ENCODE results near the gene CDK2AP2. TPM values are rescaled to one million over a fixed set of nuclear protein-coding genes. Genes with fewer than 3 reads are reported as not detected.
A peak's percentile ranks its signal among the peaks of the same experiment; 100 is the strongest.

CDK2AP2 gene
- total and polyA plus RNA-seq, 7 donors: 13.3 to 126 (median 32.9) TPM

DNA sequence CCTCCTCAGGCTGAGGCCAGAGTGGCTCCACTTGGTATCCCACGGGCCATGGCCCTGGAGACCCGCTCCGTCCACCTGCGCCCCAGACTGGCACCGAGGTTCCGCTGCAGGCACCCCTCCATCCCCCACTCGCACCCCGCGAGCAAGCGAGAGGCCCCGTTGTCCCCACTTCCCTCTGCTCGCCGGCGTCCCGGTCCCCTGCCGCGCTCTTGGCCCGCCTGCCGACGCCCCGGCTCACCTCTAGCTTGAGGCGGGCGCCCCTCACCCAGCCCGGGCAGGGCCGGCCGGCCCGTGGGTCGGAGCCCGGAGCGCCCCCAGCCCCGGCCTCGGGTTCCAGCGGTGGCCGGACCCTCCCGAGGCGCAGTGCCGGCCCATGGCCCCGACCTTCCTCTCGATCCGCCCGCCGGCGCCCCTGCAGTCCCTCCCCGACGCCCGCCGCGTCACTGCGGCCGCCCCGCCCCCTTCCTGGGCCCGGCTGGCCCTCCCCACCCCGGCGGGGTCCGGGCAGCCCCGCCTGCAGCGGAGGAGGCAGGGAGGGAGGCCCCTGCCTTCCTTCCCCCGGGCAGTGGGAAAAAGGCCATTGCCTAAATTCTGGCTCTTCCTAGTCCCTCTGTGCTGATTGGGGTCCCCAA lies 2.9 kb downstream of the CDK2AP2 start, which contains the start of gene PITPNM1:
Gene PITPNM1, minus strand, starts transcription at position 414 of the 632 bp plus-strand sequence. CDS start 1,183 bp downstream, outside the sequence.
- Histone ChIP-seq H3K4me3 (peak within 1 kb of the TSS; percentile 27 to 61 (median 52)), H3K27me3 (peaks cover 9 to 43% (median 30%) of the 10 kb centered on the region in 3 donors), H3K27ac (peak within 1 kb of the TSS; percentile 96 to 99 (median 97)), H3K4me1 (peaks cover 0 to 57% (median 48%) of the 10 kb centered on the region in 4 donors), H3K9me3 (no peaks in the 10 kb centered on the region), H3K36me3 (peaks cover 0 to 7% (median 0%) of the 10 kb centered on the region in 4 donors)
- intact Hi-C loops (cut with DNase I): loop anchor here (1.0 to 5.0 kb wide), 4 partner anchors 77 to 238 kb away; partner anchors contain the start of genes GRK2, GSTP1 and RPS6KB2
- 1% methylated on average over 58 of the region's 58 CpGs for WGBS, 2 donors
- TF ChIP-seq, protein P1, sequence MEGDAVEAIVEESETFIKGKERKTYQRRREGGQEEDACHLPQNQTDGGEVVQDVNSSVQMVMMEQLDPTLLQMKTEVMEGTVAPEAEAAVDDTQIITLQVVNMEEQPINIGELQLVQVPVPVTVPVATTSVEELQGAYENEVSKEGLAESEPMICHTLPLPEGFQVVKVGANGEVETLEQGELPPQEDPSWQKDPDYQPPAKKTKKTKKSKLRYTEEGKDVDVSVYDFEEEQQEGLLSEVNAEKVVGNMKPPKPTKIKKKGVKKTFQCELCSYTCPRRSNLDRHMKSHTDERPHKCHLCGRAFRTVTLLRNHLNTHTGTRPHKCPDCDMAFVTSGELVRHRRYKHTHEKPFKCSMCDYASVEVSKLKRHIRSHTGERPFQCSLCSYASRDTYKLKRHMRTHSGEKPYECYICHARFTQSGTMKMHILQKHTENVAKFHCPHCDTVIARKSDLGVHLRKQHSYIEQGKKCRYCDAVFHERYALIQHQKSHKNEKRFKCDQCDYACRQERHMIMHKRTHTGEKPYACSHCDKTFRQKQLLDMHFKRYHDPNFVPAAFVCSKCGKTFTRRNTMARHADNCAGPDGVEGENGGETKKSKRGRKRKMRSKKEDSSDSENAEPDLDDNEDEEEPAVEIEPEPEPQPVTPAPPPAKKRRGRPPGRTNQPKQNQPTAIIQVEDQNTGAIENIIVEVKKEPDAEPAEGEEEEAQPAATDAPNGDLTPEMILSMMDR (IDR thresholded peaks at IDR 0.05): no peak
- TF ChIP-seq POLR2AphosphoS5 (IDR thresholded peaks at IDR 0.05): peak in 3 of 4 donors; percentile 21 to 41 (median 33)
- DNase-seq: peak; percentile 80

DNA sequence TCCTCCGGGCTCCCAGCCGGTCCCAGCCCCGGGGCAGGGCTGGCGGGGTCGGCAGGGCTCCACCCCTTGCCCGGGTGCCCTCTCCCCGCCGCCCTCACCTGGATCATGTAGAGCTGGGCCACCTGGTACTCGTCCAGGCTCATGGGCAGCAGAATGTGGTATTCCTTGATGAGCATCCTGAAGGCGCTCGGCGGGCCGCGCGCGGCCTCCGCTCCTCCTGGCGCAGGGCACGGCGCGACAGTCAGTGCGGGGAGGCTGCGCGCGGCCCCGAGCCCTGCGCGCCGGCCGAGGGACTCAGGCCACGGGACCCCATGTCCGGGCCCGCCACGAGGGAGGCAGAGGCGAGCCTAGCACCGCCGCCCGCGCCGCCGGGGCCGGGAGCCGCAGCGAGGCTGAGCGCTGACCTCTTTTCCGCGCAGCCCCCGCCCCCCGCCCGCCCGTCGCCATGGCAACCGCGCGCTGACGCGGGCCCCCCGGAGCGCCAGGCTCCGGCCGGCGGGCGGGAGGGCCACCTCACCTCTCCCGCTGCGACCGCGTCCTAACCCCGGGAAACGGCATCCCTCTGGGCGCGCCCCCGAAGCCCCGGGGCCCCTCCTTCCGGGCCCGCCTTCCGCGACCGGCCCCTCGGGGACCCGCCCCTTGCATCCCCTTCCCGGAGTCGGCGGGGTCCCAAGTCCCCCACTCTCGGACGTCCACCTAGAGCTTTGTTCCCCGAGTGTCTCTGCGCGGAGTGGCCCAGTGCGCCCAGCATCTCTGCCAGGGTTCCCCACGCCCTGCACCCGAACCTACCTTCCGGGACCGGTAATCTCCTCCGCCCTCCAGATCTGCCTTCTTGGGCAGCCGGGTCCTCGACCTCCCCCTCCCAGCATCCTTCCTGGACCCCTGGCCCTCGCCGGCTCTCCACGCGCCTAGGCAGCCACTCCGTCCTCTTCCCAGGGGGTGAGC lies 3.7 kb downstream of the CDK2AP2 start:
- peaks cover 0 to 56% (median 48%) of the 10 kb centered on the region in 4 donors for H3K4me1 ChIP-seq
- intact Hi-C loops (cut with DNase I): no loop called here
- H3K9me3 ChIP-seq: no peaks in the 10 kb centered on the region
- 1 to 2% methylated on average over 101 of the region's 101 CpGs for WGBS, 2 donors
- H3K36me3 ChIP-seq: peaks cover 0 to 7% (median 0%) of the 10 kb centered on the region in 4 donors
- H3K4me3 ChIP-seq: peak overlapping the region; percentile 27 to 61 (median 52)
- TF ChIP-seq POLR2A (IDR thresholded peaks at IDR 0.05): no peak
- no peak for TF ChIP-seq POLR2AphosphoS5 (IDR thresholded peaks at IDR 0.05)
- no peak for TF ChIP-seq EP300 (IDR thresholded peaks at IDR 0.05)
- TF ChIP-seq, protein P1 (IDR thresholded peaks at IDR 0.05): no peak
- peaks cover 9 to 43% (median 30%) of the 10 kb centered on the region in 3 donors for H3K27me3 ChIP-seq
- H3K27ac ChIP-seq: peak overlapping the region; percentile 96 to 99 (median 97)
- no peak for DNase-seq

DNA sequence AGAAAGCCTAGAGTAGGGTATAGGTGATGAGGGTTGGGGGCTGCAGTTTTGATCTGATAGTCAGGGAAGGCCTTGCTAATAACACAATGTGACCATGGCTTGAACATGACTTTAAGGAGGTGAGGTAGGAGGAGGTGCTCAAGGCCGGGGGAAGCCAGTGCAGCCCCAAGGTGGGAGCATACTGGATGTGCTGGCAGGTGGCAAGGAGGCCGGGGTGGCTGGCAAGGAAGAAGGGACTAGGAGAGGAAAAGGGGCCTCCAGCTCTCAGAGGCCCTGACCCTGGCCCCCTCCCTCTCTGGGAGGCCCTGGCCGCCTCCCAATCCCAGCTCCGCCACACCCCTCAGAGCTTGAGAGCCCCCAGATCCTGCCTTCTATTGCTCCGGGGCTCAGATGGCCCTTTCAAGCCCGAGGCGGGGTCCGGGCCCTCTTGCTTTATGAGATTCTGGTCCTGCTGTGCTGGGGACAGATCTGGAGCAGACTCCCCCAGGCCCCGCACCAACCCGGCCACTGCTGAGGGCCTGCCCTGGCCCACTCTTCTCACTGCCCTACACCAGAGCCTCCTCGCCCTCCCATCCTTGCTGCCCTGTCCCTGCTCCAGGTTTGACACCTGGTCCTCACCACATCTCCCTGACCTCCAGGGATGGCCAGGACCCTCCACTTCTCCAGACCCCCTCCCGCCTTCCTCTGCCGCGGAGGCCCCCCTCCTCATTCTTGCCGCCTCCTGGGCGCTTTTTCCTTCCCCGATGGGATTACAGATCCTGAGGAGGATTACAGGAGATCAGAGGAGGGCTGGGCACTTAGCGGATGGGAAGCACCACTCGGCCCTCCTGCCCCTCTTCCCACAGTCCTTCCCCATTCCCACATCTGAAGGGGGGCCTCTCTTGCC lies 4.6 kb downstream of the CDK2AP2 start:
- peaks cover 0 to 49% (median 43%) of the 10 kb centered on the region in 4 donors for H3K4me1 ChIP-seq
- H3K9me3 ChIP-seq: no peaks in the 10 kb centered on the region
- H3K27ac ChIP-seq: no peak overlapping the region
- H3K4me3 ChIP-seq: peak overlapping the region in 3 of 4 donors; percentile 47 to 61 (median 57)
- WGBS, 2 donors: 82 to 86% methylated on average over 19 of the region's 19 CpGs
- intact Hi-C loops (cut with DNase I): no loop called here
- TF ChIP-seq POLR2AphosphoS5 (IDR thresholded peaks at IDR 0.05) (no peak), POLR2A (IDR thresholded peaks at IDR 0.05) (no peak), EP300 (IDR thresholded peaks at IDR 0.05) (no peak)
- TF ChIP-seq, protein P1 (IDR thresholded peaks at IDR 0.05): no peak
- H3K36me3 ChIP-seq: peaks cover 0 to 7% (median 0%) of the 10 kb centered on the region in 4 donors
- DNase-seq: no peak
- peaks cover 9 to 43% (median 30%) of the 10 kb centered on the region in 3 donors for H3K27me3 ChIP-seq

DNA sequence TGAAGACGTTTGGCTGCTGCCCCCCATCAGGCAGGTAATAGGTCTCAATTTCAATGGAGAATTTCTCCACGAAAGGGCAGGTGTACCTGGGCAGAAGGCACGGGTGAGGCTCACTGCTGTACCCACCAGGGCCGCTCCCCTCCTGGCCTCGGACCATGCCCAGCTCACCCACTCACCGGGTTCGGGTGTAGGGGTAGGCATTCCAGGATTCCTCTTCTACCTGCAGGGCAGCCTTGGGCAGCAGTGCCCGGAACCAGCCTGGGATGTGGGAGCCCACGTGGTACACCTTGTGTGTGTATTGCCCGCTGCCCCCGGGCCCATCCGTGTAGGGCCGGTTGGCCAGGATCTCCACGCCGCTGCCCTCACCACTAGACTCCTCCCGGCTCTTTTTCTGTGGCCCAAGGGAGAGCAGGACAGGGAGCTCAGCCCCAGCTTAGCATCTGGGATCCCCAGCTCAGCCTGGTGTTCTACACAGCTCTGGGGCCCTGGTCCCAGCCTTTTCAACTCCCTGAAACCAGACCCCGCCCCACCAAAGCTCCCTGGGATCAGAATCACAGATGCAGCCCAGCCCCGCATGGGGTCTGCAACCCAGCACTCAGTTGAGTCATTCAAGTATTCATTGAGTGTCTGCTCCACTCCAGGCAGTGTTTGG lies 5.5 kb downstream of the CDK2AP2 start:
- intact Hi-C loops (cut with DNase I): no loop called here
- Histone ChIP-seq H3K4me3 (no peak overlapping the region), H3K36me3 (peaks cover 0 to 7% (median 0%) of the 10 kb centered on the region in 4 donors), H3K4me1 (peaks cover 0 to 44% (median 40%) of the 10 kb centered on the region in 4 donors), H3K27me3 (peaks cover 9 to 43% (median 30%) of the 10 kb centered on the region in 3 donors), H3K27ac (no peak overlapping the region), H3K9me3 (no peaks in the 10 kb centered on the region)
- TF ChIP-seq POLR2A (IDR thresholded peaks at IDR 0.05): no peak
- no peak for TF ChIP-seq POLR2AphosphoS5 (IDR thresholded peaks at IDR 0.05)
- TF ChIP-seq, protein P1 (IDR thresholded peaks at IDR 0.05): no peak
- TF ChIP-seq EP300 (IDR thresholded peaks at IDR 0.05): no peak
- 95 to 97% methylated on average over 18 of the region's 18 CpGs for WGBS, 2 donors
- DNase-seq: no peak
